AG09319 (cell line): ENCODE measurements around the gene CCR3.

Experiments
- DNase-seq: peaks from one replicate; pipeline ENCODE4 v3.0.0-alpha.2; 2010; ENCODE audit warnings: low read depth; ENCODE audit errors: extremely low read depth
- CTCF ChIP-seq: IDR thresholded peaks from 2 replicates; pipeline ENCODE4 v1.5.1; 2011; ENCODE audit warnings: low read depth, mild to moderate bottlenecking, inconsistent platforms, low read length, moderate library complexity

Gene CCR3

GRCh38 chr3:46242120-46242519, at the start of gene CCR3:
Gene CCR3 (plus strand): TSS chr3:46242460. CDS start chr3:46265159, 22,699 bp downstream.
- no peak for DNase-seq
- no peak for TF ChIP-seq CTCF

GRCh38 chr3:46192939-46193338, 49.3 kb upstream of the CCR3 start:
- TF ChIP-seq CTCF: no peak
- no peak for DNase-seq

- no peak for TF ChIP-seq CTCF
- no peak for DNase-seq
Measured at GRCh38 chr3:46193436-46193835, 48.8 kb upstream of the CCR3 start.

GRCh38 chr3:46194868-46195553, 47.2 kb upstream of the CCR3 start:
- TF ChIP-seq CTCF: no peak
- DNase-seq: no peak

GRCh38 chr3:46196261-46196957, 45.9 kb upstream of the CCR3 start:
- DNase-seq: no peak
- no peak for TF ChIP-seq CTCF

- no peak for DNase-seq
- TF ChIP-seq CTCF: no peak
Measured at GRCh38 chr3:46200211-46200610, 42.0 kb upstream of the CCR3 start.

GRCh38 chr3:46200790-46201189, 41.5 kb upstream of the CCR3 start:
- no peak for TF ChIP-seq CTCF
- no peak for DNase-seq
